SHP77 treated with DMSO at 0.1 percent for 48 hours (cell line): ENCODE measurements around the gene TRIM2.

Experiments
- DNase-seq: peaks from one replicate; lab custom pipeline; 2025; lab: John Stamatoyannopoulos, UW

The TRIM2 gene

DNA sequence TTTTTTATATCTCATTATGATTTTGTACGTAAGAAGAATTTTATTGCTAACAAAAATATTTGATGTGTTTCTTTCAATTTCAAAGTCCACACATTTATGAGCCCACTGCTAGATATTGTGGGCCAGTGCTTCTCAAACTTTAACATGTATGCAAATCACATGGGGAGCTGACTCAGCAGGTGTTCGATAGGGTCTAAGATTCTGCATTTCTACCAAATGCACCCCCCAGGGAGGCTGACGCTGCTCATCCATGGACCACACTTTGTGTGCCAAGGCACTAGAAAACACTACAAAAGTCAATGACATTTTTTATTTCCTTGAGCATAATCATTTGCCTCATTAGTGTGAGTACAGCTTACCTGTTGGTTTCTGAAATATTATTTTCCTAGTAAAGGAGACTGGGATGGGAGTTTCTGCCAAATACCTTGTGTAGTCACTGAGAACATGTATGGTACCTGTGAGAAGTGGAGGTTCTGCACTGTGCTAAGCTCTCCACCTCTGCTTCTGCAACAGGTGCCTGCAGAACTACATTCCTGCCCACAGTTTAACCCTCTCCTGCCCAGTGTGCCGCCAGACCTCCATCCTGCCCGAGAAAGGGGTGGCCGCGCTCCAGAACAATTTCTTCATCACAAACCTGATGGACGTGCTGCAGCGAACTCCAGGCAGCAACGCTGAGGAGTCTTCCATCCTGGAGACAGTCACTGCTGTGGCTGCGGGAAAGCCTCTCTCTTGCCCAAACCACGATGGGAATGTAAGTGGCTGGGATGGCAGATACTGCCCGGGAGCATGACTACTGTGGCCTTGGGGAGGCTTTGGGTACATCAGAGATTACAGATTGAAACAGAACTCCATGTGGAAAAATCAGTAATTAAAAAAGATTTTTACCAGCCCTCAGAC lies 71.4 kb downstream of the TRIM2 start:
- DNase-seq, result no peak

DNA sequence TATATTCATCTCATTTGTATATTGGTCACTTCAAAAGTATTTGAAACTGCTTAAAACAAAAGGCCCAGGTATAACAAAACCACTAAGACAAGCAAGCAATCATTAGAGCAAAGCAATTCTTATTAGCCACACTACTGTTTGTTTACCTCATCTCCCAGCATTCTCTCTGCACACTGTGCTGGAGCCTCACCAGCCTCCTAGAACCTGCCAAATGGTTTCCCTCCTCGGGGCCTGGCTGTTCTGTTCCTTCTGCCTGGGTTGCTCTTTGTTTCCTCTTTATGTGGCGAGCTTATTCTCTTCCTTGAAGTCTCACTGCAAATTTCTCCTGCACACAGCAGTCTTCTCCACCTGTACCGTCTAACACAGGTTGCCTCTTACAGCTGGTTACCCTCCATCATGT lies 72.7 kb downstream of the TRIM2 start:
- no peak for DNase-seq

- no peak for DNase-seq
Measured at GRCh38 chr4:153281476-153281875, 77.2 kb downstream of the TRIM2 start.

DNA sequence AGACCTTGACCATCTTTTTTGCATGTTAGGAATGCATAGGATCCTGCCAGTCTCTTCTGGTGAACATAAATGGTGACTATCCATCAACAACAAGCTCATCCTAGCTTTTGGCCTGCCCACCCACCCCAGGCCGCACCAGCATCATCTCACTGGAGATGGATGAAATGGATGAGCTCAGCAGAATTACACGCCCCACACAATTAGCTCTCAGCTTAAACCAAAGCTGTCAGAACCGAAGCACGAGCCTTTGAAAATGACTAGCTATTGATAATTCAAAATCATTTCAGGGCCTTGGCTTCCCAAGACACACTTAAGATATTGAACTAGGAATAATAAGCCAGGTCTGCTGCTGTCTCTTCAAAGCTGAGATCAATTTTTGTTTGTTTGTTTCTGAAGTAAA lies 77.8 kb downstream of the TRIM2 start:
- no peak for DNase-seq

DNA sequence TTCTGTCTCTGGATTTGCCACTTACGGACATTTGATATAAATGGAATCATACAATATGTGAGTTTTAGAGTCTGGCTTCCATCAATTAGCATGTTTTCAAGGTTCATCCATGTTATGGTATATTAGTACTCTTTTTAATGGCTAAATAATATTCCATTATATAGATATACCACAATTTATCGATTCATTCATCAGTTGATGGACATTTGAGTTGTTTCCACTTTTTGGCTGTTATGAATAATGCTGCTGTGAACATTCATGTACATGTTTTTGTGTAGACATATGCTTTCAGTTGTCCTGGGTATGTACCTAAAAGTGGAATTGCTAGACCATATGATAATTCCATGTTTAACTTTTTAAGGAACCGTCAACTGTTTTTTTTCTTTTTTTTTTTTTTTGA lies 79.0 kb downstream of the TRIM2 start:
- DNase-seq, result no peak

- no peak for DNase-seq
Measured at GRCh38 chr4:153290134-153290533, 85.9 kb downstream of the TRIM2 start.

- DNase-seq, result no peak
Measured at GRCh38 chr4:153291562-153291961, 87.3 kb downstream of the TRIM2 start.

GRCh38 chr4:153292897-153293741 lies 88.9 kb downstream of the TRIM2 start:
- no peak for DNase-seq

DNA sequence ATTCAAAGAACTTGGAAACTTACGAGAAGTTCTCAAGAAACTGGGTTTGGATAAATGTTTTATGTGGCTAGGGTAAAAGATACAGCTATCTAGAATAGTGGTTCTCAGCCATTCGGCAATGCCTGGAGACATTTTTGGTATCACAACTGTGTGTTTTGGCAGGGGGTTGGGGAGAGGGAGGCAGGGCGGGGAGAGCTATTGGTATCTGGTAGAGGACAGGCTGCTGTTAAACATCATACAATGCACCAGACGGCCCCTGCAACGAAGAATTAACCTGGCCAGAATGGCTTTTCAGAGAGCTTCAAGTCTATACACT lies 89.5 kb downstream of the TRIM2 start:
- DNase-seq, result no peak

GRCh38 chr4:153294631-153295030 lies 90.4 kb downstream of the TRIM2 start:
- no peak for DNase-seq

- DNase-seq, result no peak
Measured at GRCh38 chr4:153295131-153295755, 91.0 kb downstream of the TRIM2 start.

- no peak for DNase-seq
Measured at GRCh38 chr4:153296040-153296823, 92.0 kb downstream of the TRIM2 start.

- DNase-seq, result no peak
Measured at GRCh38 chr4:153297116-153297515, 92.9 kb downstream of the TRIM2 start.

- no peak for DNase-seq
Measured at GRCh38 chr4:153310793-153311192, 106.5 kb downstream of the TRIM2 start.

- DNase-seq, result no peak
Measured at GRCh38 chr4:153314915-153315314, 110.7 kb downstream of the TRIM2 start.

- DNase-seq, result no peak
Measured at GRCh38 chr4:153318696-153319320, 114.6 kb downstream of the TRIM2 start.

GRCh38 chr4:153322791-153323190 lies 118.5 kb downstream of the TRIM2 start:
- no peak for DNase-seq

DNA sequence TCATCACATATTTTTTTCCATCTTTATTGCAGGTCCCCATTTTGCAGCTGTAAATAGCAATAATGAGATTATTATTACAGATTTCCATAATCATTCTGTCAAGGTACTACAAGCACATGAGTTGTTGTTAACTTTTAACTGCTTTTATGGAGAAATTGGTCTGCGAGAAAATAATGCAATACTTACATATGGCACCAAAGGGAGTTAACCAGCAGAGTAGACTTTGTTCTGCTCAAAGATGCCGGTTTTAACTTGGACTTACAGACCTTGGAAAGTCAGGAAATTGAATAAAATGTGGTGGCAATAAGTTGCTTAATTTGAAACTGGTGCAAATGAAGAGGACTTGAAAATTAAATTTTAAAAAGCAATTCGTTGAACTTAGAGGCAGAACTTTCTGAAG lies 119.8 kb downstream of the TRIM2 start:
- DNase-seq, result no peak

- DNase-seq, result no peak
Measured at GRCh38 chr4:153325558-153325957, 121.3 kb downstream of the TRIM2 start.

GRCh38 chr4:153326513-153326912 lies 122.3 kb downstream of the TRIM2 start:
- no peak for DNase-seq

GRCh38 chr4:153327247-153327646 lies 123.0 kb downstream of the TRIM2 start:
- no peak for DNase-seq

GRCh38 chr4:153332936-153333335 lies 128.7 kb downstream of the TRIM2 start:
- DNase-seq, result no peak
